H9 (cell line): Measurements from ENCODE around the gene PRRT2. TPM values are rescaled to one million over a fixed set of nuclear protein-coding genes. Genes with fewer than 3 reads are reported as not detected.

Experiments
- DNase-seq: peaks from one replicate; pipeline ENCODE4 v3.0.0-alpha.2; 2017
- H2AFZ ChIP-seq: one replicate; pipeline ENCODE4 v1.6.1; 2013; ENCODE audit warnings: mild to moderate bottlenecking, low read length, control low read depth, moderate library complexity
- H2AK5ac ChIP-seq: 2 replicates; pipeline ENCODE4 v1.6.1; 2013; ENCODE audit warnings: low read length, control low read depth, mixed read lengths; ENCODE audit not compliant: insufficient read length
- H2BK120ac ChIP-seq: one replicate; pipeline ENCODE4 v1.6.1; 2013; ENCODE audit warnings: low read depth, mild to moderate bottlenecking, low read length, control low read depth, inconsistent platforms; ENCODE audit not compliant: poor library complexity, severe bottlenecking
- H2BK12ac ChIP-seq: 2 replicates; pipeline ENCODE4 v1.6.1; 2013; ENCODE audit warnings: low read length, control low read depth, mixed read lengths, low read depth; ENCODE audit not compliant: insufficient read length
- H2BK15ac ChIP-seq: 2 replicates; pipeline ENCODE4 v1.6.1; 2013; ENCODE audit warnings: low read depth, low read length, control low read depth
- H2BK20ac ChIP-seq: one replicate; pipeline ENCODE4 v1.6.1; 2013; ENCODE audit warnings: low read depth, mild to moderate bottlenecking, low read length, control low read depth, inconsistent platforms; ENCODE audit not compliant: poor library complexity, severe bottlenecking
- H2BK5ac ChIP-seq: 2 replicates; pipeline ENCODE4 v1.6.1; 2013; ENCODE audit warnings: low read length, control low read depth, mixed read lengths; ENCODE audit not compliant: insufficient read length
- H3K14ac ChIP-seq: 2 replicates; pipeline ENCODE4 v1.6.1; 2013; ENCODE audit warnings: low read length, control low read depth; ENCODE audit not compliant: insufficient read depth
- H3K18ac ChIP-seq: 2 replicates; pipeline ENCODE4 v1.6.1; 2013; ENCODE audit warnings: low read depth, mild to moderate bottlenecking, mixed read lengths, low read length, control low read depth; ENCODE audit not compliant: insufficient read length
- H3K23ac ChIP-seq: 2 replicates; pipeline ENCODE4 v1.6.1; 2013; ENCODE audit warnings: low read length, control low read depth, mixed read lengths, low read depth; ENCODE audit not compliant: insufficient read length
- H3K23me2 ChIP-seq: 2 replicates; pipeline ENCODE4 v1.6.1; 2013; ENCODE audit warnings: low read depth, mild to moderate bottlenecking, mixed read lengths, low read length, control low read depth; ENCODE audit not compliant: insufficient read length, poor library complexity, severe bottlenecking
- H3K27ac ChIP-seq: 2 replicates; pipeline ENCODE4 v1.5.1; 2013; ENCODE audit warnings: low read length, control low read depth, mixed read lengths, low read depth; ENCODE audit not compliant: insufficient read length
- H3K27me3 ChIP-seq: 2 replicates; pipeline ENCODE4 v1.6.1; 2013; ENCODE audit warnings: low read length, control low read depth, inconsistent platforms; ENCODE audit not compliant: insufficient read depth
- H3K4ac ChIP-seq: 2 replicates; pipeline ENCODE4 v1.6.1; 2013; ENCODE audit warnings: low read depth, mild to moderate bottlenecking, control low read depth, inconsistent platforms, low read length, moderate library complexity
- H3K4me1 ChIP-seq: 2 replicates; pipeline ENCODE4 v1.6.1; 2013; ENCODE audit warnings: low read length, control low read depth, inconsistent platforms; ENCODE audit not compliant: insufficient read depth
- H3K4me2 ChIP-seq: 2 replicates; pipeline ENCODE4 v1.6.1; 2013; ENCODE audit warnings: low read length, control low read depth, mixed read lengths; ENCODE audit not compliant: insufficient read length, insufficient read depth
- H3K56ac ChIP-seq: 2 replicates; pipeline ENCODE4 v1.6.1; 2013; ENCODE audit warnings: low read depth, mild to moderate bottlenecking, mixed read lengths, low read length, control low read depth; ENCODE audit not compliant: insufficient read length
- H3K79me1 ChIP-seq: 2 replicates; pipeline ENCODE4 v1.6.1; 2013; ENCODE audit warnings: low read depth, mild to moderate bottlenecking, moderate library complexity, low read length, control low read depth, inconsistent platforms; ENCODE audit not compliant: insufficient read depth, poor library complexity, severe bottlenecking
- H3K79me2 ChIP-seq: 2 replicates; pipeline ENCODE4 v1.6.1; 2013; ENCODE audit warnings: low read length, control low read depth, inconsistent platforms; ENCODE audit not compliant: insufficient read depth
- H3K9ac ChIP-seq: 2 replicates; pipeline ENCODE4 v1.6.1; 2013; ENCODE audit warnings: low read length, control low read depth, mixed read lengths; ENCODE audit not compliant: insufficient read length; ENCODE audit errors: extremely low read depth
- H3K9me3 ChIP-seq: one replicate; pipeline ENCODE4 v1.6.1; 2013; ENCODE audit warnings: low read depth, low read length, inconsistent platforms; ENCODE audit not compliant: control insufficient read depth
- H3T11ph ChIP-seq: one replicate; pipeline ENCODE4 v1.6.1; 2013; ENCODE audit warnings: mild to moderate bottlenecking, low read length, control low read depth, inconsistent platforms
- H4K20me1 ChIP-seq: one replicate; pipeline ENCODE4 v1.6.1; 2013; ENCODE audit not compliant: control insufficient read depth, insufficient read length, insufficient read depth
- H4K5ac ChIP-seq: 2 replicates; pipeline ENCODE4 v1.6.1; 2013; ENCODE audit warnings: low read depth, mild to moderate bottlenecking, mixed read lengths, low read length, control low read depth; ENCODE audit not compliant: insufficient read length
- H4K8ac ChIP-seq: replicated peaks from 2 replicates; pipeline ENCODE4 v1.6.1; 2013; ENCODE audit warnings: low read length, control low read depth, mixed read lengths, low read depth; ENCODE audit not compliant: insufficient read length
- H4K91ac ChIP-seq: 2 replicates; pipeline ENCODE4 v1.6.1; 2013; ENCODE audit warnings: low read depth, mild to moderate bottlenecking, moderate library complexity, mixed read lengths, low read length, control low read depth; ENCODE audit not compliant: insufficient read length
- H3K27ac Mint-ChIP-seq, 3 experiments: 2 replicates in 2 of 3; 3 replicates in 1 of 3; pipeline ENCODE4 v1.8.0; 2020 to 2021; ENCODE audit warnings: mixed read lengths in 3 of 3, mild to moderate bottlenecking in 1 of 3, moderate library complexity in 1 of 3
- H3K27me3 Mint-ChIP-seq: 2 replicates; pipeline ENCODE4 v1.8.0; 2021; ENCODE audit warnings: low read depth, mild to moderate bottlenecking, moderate library complexity, mixed read lengths
- H3K36me3 Mint-ChIP-seq, 3 experiments: 2 replicates in 2 of 3; 3 replicates in 1 of 3; pipeline ENCODE4 v1.8.0; 2020 to 2021; ENCODE audit warnings: low read depth in 3 of 3, mixed read lengths in 3 of 3; ENCODE audit not compliant: insufficient read depth in 1 of 3
- H3K4me1 Mint-ChIP-seq, 2 experiments: 2 replicates each; pipeline ENCODE4 v1.8.0; 2020; ENCODE audit warnings: mixed read lengths in 2 of 2
- H3K4me3 Mint-ChIP-seq, 2 experiments: 2 replicates in 1 of 2; 3 replicates in 1 of 2; pipeline ENCODE4 v1.8.0; 2020 to 2021; ENCODE audit warnings: mild to moderate bottlenecking in 2 of 2, mixed read lengths in 2 of 2, moderate library complexity in 1 of 2
- H3K9me3 Mint-ChIP-seq, 2 experiments: 2 replicates in 1 of 2; 3 replicates in 1 of 2; pipeline ENCODE4 v1.8.0; 2020; ENCODE audit warnings: mild to moderate bottlenecking in 2 of 2, mixed read lengths in 2 of 2, moderate library complexity in 1 of 2
- CTCF ChIP-seq: fragments of 200-600 bp; sonication (generic); conservative IDR thresholded peaks from 3 replicates; pipeline ENCODE4 v1.8.0; 2021; ENCODE audit warnings: antibody characterized with exemption, mild to moderate bottlenecking
- WGBS: extraction: QIAGEN DNeasy Blood & Tissue Kit; methylation state at CpG from one replicate; pipeline ENCODE4 v1.1.7; 2013; ENCODE audit warnings: missing lambda C conversion rate, low lambda C conversion rate, mixed read lengths; ENCODE audit not compliant: insufficient read length; ENCODE audit errors: extremely low coverage; 5-methylcytosine and 5-hydroxymethylcytosine counted together
- total RNA-seq: library from RNA; stranded (reverse); gene quantifications from 2 replicates; pipeline ENCODE4 v1.2.1, GENCODE V29; 2021

Gene PRRT2
- total RNA-seq, 1 experiment from 2014 or later = 14.6 TPM

- Histone ChIP-seq H3K27me3 (no peaks in the 10 kb centered on the region), H4K91ac (no peak overlapping the region), H3K4me2 (no peak overlapping the region), H2AK5ac (no peak overlapping the region), H2AFZ (no peak overlapping the region), H2BK5ac (no peak overlapping the region), H3K56ac (no peak overlapping the region), H3K4ac (no peak overlapping the region), H4K20me1 (no peaks in the 10 kb centered on the region), H3K79me2 (no peaks in the 10 kb centered on the region; the same call in 1 of the 2 replicates), H3K14ac (no peak overlapping the region), H2BK12ac (no peak overlapping the region), H3K9ac (peak overlapping the region; percentile 2), H2BK120ac (no peak overlapping the region), H2BK20ac (no peak overlapping the region), H3K9me3 (no peaks in the 10 kb centered on the region), H3K4me1 (peaks cover 6% of the 10 kb centered on the region; the same call in 1 of the 2 replicates), H3T11ph (no peak overlapping the region), H3K18ac (no peak overlapping the region), H2BK15ac (no peak overlapping the region), H3K23me2 (peaks cover 17% of the 10 kb centered on the region), H3K23ac (no peak overlapping the region), H4K8ac (no peak overlapping the region), H4K5ac (no peak overlapping the region), H3K27ac (no peak overlapping the region), H3K79me1 (no peaks in the 10 kb centered on the region)
- peak overlapping the region; percentile 53 to 68 for H3K4me3 Mint-ChIP-seq
- H3K9me3 Mint-ChIP-seq = no peaks in the 10 kb centered on the region; a peak in 1 of 5 replicates
- H3K27ac Mint-ChIP-seq = peak overlapping the region in 2 of 3 experiments; percentile 58 to 62; a peak in 3 of 7 replicates
- no peak for DNase-seq
- peaks cover 24 to 38% (median 35%) of the 10 kb centered on the region in 3 experiments for H3K36me3 Mint-ChIP-seq
- H3K4me1 Mint-ChIP-seq = peaks cover 47 to 59% of the 10 kb centered on the region in 2 experiments
- TF ChIP-seq CTCF = no peak
- no CpG with 5 or more reads among the region's 4 CpGs for WGBS
- no peaks in the 10 kb centered on the region; the same call in 1 of the 2 replicates for H3K27me3 Mint-ChIP-seq
These were observed 6.1 kb downstream of the PRRT2 start for GRCh38 chr16:29818082-29818481.
